Fibroblast of lung (primary cell): ENCODE data around the gene SNRPD3. TPM values are rescaled to one million over a fixed set of nuclear protein-coding genes. Genes with fewer than 3 reads are reported as not detected.

Experiments used
- DNase-seq, 2 donors: peaks; one replicate each; pipeline versions ENCODE4 v3.0.0 to v3.0.0-alpha.2; 2010; ENCODE audit warnings: low read depth in 2 of 2
- H2AFZ ChIP-seq: 2 replicates; pipeline ENCODE4 v1.5.1; 2012; ENCODE audit warnings: low read length, control low read depth, inconsistent platforms
- H3K27ac ChIP-seq: 2 replicates; pipeline ENCODE4 v1.5.1; 2011; ENCODE audit warnings: low read length, control low read depth; ENCODE audit not compliant: insufficient read depth
- H3K27me3 ChIP-seq: 2 replicates; pipeline ENCODE4 v1.5.1; 2011; ENCODE audit warnings: mild to moderate bottlenecking, low read length; ENCODE audit not compliant: control insufficient read depth, insufficient read depth
- H3K36me3 ChIP-seq: 2 replicates; pipeline ENCODE4 v1.5.1; 2011; ENCODE audit warnings: low read length; ENCODE audit not compliant: control insufficient read depth, insufficient read depth
- H3K4me1 ChIP-seq: 2 replicates; pipeline ENCODE4 v1.5.1; 2011; ENCODE audit warnings: low read length; ENCODE audit not compliant: control insufficient read depth, insufficient read depth; ENCODE audit errors: extremely low read depth
- H3K4me2 ChIP-seq: 2 replicates; pipeline ENCODE4 v1.5.1; 2011; ENCODE audit warnings: low read length, control low read depth; ENCODE audit not compliant: insufficient read depth; ENCODE audit errors: extremely low read depth
- H3K4me3 ChIP-seq, 4 experiments: fragments of 200-600 bp in 1 of 4; sonication (generic) in 1 of 4; replicated peaks in 1 of 4; 2 replicates each; pipeline ENCODE4 v1.5.1; 2011 to 2016; ENCODE audit warnings: low read length in 4 of 4, low read depth in 3 of 4, mild to moderate bottlenecking in 3 of 4, control low read depth in 2 of 4, inconsistent platforms in 1 of 4, mixed read lengths in 1 of 4; ENCODE audit not compliant: insufficient read depth in 1 of 4; ENCODE audit errors: control extremely low read depth in 1 of 4
- H3K79me2 ChIP-seq: 2 replicates; pipeline ENCODE4 v1.5.1; 2012; ENCODE audit warnings: mild to moderate bottlenecking, low read length, inconsistent platforms; ENCODE audit not compliant: control insufficient read depth, insufficient read depth
- H3K9ac ChIP-seq: 2 replicates; pipeline ENCODE4 v1.5.1; 2011; ENCODE audit warnings: mild to moderate bottlenecking, low read length, control low read depth; ENCODE audit not compliant: insufficient read depth
- H3K9me3 ChIP-seq: 2 replicates; pipeline ENCODE4 v1.5.1; 2012; ENCODE audit warnings: low read depth, low read length; ENCODE audit not compliant: control insufficient read depth, insufficient read depth
- H4K20me1 ChIP-seq: 2 replicates; pipeline ENCODE4 v1.5.1; 2011; ENCODE audit warnings: low read length; ENCODE audit not compliant: control insufficient read depth, insufficient read depth; ENCODE audit errors: extremely low read depth
- EZH2 ChIP-seq: IDR thresholded peaks from 2 replicates; pipeline ENCODE4 v1.5.1; 2012; ENCODE audit warnings: low read length, control low read depth, mild to moderate bottlenecking; ENCODE audit errors: missing control alignments
- polyA plus RNA-seq, 2 donors: library from polyadenylated mRNA; depleted of rRNA in 1 of 2; stranded (reverse) in 1 of 2; unstranded in 1 of 2; fragments of >200 nt; gene quantifications; 2 replicates each; pipeline ENCODE4 v1.2.1, GENCODE V29; 2011 to 2012; ENCODE audit warnings: missing spikeins in 1 of 2
- total RNA-seq: library from RNA; depleted of rRNA; stranded (reverse); fragments of >200 nt; gene quantifications from 2 replicates; pipeline ENCODE4 v1.2.1, GENCODE V29; 2014
- TF ChIP-seq, protein P1 (sequence below), 2 donors: IDR thresholded peaks in 1 of 2; conservative IDR thresholded peaks in 1 of 2; 1 replicate in 1 of 2; 2 replicates in 1 of 2; pipeline ENCODE4 v1.5.1; 2011 to 2012; ENCODE audit warnings: low read length in 2 of 2, control low read depth in 1 of 2, inconsistent platforms in 1 of 2, low read depth in 1 of 2, mild to moderate bottlenecking in 1 of 2

The SNRPD3 gene
- total and polyA plus RNA-seq, 2 donors (not counting 1 experiment from before 2014, with no cell fraction given) = 114 to 151 TPM

DNA sequence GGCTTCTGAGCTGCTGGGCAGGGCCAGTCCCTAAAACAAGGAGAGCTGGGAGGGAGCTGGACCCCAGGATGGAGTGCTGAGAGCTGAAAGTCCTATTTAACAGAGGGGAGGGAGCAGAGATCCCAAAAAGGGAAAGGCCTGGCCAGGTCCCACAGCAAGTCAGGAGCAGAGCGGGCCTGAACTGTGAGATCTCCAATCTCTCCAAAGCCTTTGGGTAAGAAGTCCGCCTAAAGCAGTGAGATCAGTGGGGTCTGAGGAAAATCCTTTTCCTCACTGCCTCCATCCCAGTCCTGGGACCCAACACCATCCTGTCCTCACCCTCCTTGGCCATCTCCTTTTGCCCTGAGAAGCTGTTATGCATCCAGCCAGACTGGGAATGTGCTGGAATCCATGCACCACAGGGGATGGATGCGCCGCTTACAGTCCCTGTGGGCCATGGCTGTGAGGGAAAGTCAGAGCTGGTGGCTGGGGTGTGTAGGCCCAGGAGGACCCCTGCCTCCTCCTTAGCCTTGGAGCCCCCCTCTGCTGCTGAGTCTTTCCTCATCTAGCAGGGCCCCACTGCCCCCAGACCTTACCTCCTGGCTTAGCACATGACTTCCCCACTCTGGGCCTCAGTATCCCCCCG is 28.5 kb downstream of the SNRPD3 start:
- no peak overlapping the region for H3K4me2 ChIP-seq
- DNase-seq = no peak
- no peaks in the 10 kb centered on the region for H3K79me2 ChIP-seq
- no peak overlapping the region for H3K9ac ChIP-seq
- no peaks in the 10 kb centered on the region for H4K20me1 ChIP-seq
- no peak overlapping the region for H3K4me3 ChIP-seq
- H3K27ac ChIP-seq = no peak overlapping the region
- peaks cover 7% of the 10 kb centered on the region for H3K4me1 ChIP-seq
- H3K27me3 ChIP-seq = no peaks in the 10 kb centered on the region
- H3K36me3 ChIP-seq = peaks cover 4% of the 10 kb centered on the region
- no peak overlapping the region for H2AFZ ChIP-seq
- H3K9me3 ChIP-seq = no peaks in the 10 kb centered on the region
- TF ChIP-seq EZH2 = no peak

DNA sequence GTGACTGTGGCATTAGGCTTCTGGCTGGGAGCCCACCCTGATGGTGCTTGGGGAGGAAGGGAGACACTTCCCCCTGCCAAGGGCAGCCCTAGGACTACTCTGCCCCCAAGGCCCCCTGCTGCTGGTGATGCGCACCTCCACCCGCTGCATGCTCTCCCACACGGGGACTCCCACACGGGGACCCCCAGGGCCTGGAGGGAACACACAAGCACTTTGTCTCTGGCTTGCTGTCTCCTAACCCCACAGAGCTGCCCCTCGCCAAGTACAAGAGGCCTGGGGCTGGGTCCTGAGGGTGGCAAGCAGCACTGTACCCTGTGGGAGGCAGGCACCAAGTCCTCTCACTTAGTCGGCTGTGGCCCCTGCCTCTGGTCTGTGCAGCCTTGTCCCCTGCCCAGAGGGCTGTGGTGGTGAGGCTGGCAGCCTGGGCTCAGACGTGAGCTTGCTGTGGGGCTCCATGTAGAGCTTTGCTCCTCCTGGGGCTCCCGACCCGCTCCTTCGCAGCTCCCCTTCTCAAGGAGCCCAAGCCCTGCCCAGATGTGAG is 29.1 kb downstream of the SNRPD3 start:
- Histone ChIP-seq H3K9me3 (no peaks in the 10 kb centered on the region), H3K4me1 (peaks cover 5% of the 10 kb centered on the region), H3K27me3 (no peaks in the 10 kb centered on the region), H4K20me1 (no peaks in the 10 kb centered on the region), H3K27ac (no peak overlapping the region), H2AFZ (no peak overlapping the region), H3K79me2 (no peaks in the 10 kb centered on the region), H3K36me3 (peaks cover 4% of the 10 kb centered on the region), H3K4me2 (no peak overlapping the region), H3K4me3 (no peak overlapping the region), H3K9ac (no peak overlapping the region)
- DNase-seq = no peak
- TF ChIP-seq EZH2 = no peak
- TF ChIP-seq, protein P1, sequence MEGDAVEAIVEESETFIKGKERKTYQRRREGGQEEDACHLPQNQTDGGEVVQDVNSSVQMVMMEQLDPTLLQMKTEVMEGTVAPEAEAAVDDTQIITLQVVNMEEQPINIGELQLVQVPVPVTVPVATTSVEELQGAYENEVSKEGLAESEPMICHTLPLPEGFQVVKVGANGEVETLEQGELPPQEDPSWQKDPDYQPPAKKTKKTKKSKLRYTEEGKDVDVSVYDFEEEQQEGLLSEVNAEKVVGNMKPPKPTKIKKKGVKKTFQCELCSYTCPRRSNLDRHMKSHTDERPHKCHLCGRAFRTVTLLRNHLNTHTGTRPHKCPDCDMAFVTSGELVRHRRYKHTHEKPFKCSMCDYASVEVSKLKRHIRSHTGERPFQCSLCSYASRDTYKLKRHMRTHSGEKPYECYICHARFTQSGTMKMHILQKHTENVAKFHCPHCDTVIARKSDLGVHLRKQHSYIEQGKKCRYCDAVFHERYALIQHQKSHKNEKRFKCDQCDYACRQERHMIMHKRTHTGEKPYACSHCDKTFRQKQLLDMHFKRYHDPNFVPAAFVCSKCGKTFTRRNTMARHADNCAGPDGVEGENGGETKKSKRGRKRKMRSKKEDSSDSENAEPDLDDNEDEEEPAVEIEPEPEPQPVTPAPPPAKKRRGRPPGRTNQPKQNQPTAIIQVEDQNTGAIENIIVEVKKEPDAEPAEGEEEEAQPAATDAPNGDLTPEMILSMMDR (conservative IDR thresholded peaks at IDR 0.05 in 1 of 2, IDR thresholded peaks at IDR 0.05 in 1 of 2; ENCODE audit: low read depth in 1 of 2, low read length in 2 of 2) = no peak

DNA sequence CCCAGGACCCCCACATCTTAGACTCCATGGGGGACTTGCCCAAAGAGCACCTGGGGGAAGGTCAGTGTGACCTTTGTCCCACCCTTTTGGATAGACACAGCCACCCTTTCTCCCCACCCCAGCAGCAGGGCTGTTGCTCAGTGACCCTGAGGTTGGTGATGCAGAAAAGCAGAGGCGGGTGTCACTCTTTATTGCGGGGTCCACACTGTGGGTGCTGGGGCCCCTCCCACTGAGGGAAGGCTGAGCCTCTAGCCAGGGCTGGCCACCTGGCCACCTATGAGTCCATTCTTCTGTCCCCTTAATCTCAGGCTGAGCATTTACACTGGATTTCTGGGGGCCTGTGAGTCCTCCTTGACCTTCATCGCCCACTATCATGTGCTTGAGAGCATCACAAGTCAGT is 29.7 kb downstream of the SNRPD3 start:
- no peak overlapping the region for H3K4me2 ChIP-seq
- H4K20me1 ChIP-seq = no peaks in the 10 kb centered on the region
- H3K9me3 ChIP-seq = no peaks in the 10 kb centered on the region
- no peak overlapping the region for H3K27ac ChIP-seq
- H2AFZ ChIP-seq = no peak overlapping the region
- no peak for TF ChIP-seq EZH2
- TF ChIP-seq, protein P1 (conservative IDR thresholded peaks at IDR 0.05 in 1 of 2, IDR thresholded peaks at IDR 0.05 in 1 of 2; ENCODE audit: low read depth in 1 of 2, low read length in 2 of 2) = no peak
- no peak overlapping the region for H3K9ac ChIP-seq
- peaks cover 4% of the 10 kb centered on the region for H3K4me1 ChIP-seq
- no peak for DNase-seq
- H3K27me3 ChIP-seq = no peaks in the 10 kb centered on the region
- no peak overlapping the region for H3K4me3 ChIP-seq
- H3K79me2 ChIP-seq = no peaks in the 10 kb centered on the region
- peaks cover 4% of the 10 kb centered on the region for H3K36me3 ChIP-seq
